GOT3 (cell line): ENCODE data around the gene PTCRA.

Experiments
- DNase-seq: peaks from one replicate; lab custom pipeline; 2025; ENCODE audit warnings: mixed read lengths; lab: John Stamatoyannopoulos, UW

Gene PTCRA

GRCh38 chr6:42904467-42904866 is 11.4 kb upstream of the PTCRA start:
- no peak for DNase-seq

- DNase-seq, result no peak
Observed at GRCh38 chr6:42907336-42907735, 8.5 kb upstream of the PTCRA start.

GRCh38 chr6:42909835-42910234 is 6.0 kb upstream of the PTCRA start:
- no peak for DNase-seq

- no peak for DNase-seq
Observed at GRCh38 chr6:42911171-42912021, 4.5 kb upstream of the PTCRA start.

GRCh38 chr6:42914546-42914945 is 1.3 kb upstream of the PTCRA start:
- no peak for DNase-seq

- DNase-seq, result no peak
Observed at GRCh38 chr6:42916288-42916687, 435 bp downstream of the PTCRA start.

- DNase-seq, result no peak
Observed at GRCh38 chr6:42921801-42922200, 5.9 kb downstream of the PTCRA start.

- DNase-seq, result no peak
Observed at GRCh38 chr6:42923666-42924065, 7.8 kb downstream of the PTCRA start.

- DNase-seq, result no peak
Observed at GRCh38 chr6:42925248-42925857, 9.5 kb downstream of the PTCRA start.

GRCh38 chr6:42928986-42929820 is 13.3 kb downstream of the PTCRA start, which contains the start of gene CNPY3:
CNPY3 (plus strand) TSS chr6:42929480; CDS start chr6:42929571, 91 bp downstream.
- DNase-seq, result peak; percentile 74

- DNase-seq, result no peak
Observed at GRCh38 chr6:42929821-42930360, 14.0 kb downstream of the PTCRA start.

GRCh38 chr6:42932412-42932811 is 16.6 kb downstream of the PTCRA start:
- no peak for DNase-seq

GRCh38 chr6:42933205-42933604 is 17.4 kb downstream of the PTCRA start:
- DNase-seq, result no peak

GRCh38 chr6:42935322-42935721 is 19.5 kb downstream of the PTCRA start:
- no peak for DNase-seq

GRCh38 chr6:42936398-42936797 is 20.5 kb downstream of the PTCRA start:
- DNase-seq, result no peak

GRCh38 chr6:42937548-42938427 is 21.9 kb downstream of the PTCRA start:
- no peak for DNase-seq

GRCh38 chr6:42938428-42938796 is 22.6 kb downstream of the PTCRA start:
- no peak for DNase-seq

- DNase-seq, result no peak
Observed at GRCh38 chr6:42938987-42939809, 23.3 kb downstream of the PTCRA start.

- DNase-seq, result no peak
Observed at GRCh38 chr6:42939810-42940167, 23.9 kb downstream of the PTCRA start.

GRCh38 chr6:42940493-42941045 is 24.7 kb downstream of the PTCRA start:
- no peak for DNase-seq
